Measurements from ENCODE around the gene OR7G1.
"Not testable (repeated sequence)": the region's sequence is repeated elsewhere in the genome, so short reads cannot be mapped to it uniquely, and the experiment has no call there.

Gene OR7G1

DNA sequence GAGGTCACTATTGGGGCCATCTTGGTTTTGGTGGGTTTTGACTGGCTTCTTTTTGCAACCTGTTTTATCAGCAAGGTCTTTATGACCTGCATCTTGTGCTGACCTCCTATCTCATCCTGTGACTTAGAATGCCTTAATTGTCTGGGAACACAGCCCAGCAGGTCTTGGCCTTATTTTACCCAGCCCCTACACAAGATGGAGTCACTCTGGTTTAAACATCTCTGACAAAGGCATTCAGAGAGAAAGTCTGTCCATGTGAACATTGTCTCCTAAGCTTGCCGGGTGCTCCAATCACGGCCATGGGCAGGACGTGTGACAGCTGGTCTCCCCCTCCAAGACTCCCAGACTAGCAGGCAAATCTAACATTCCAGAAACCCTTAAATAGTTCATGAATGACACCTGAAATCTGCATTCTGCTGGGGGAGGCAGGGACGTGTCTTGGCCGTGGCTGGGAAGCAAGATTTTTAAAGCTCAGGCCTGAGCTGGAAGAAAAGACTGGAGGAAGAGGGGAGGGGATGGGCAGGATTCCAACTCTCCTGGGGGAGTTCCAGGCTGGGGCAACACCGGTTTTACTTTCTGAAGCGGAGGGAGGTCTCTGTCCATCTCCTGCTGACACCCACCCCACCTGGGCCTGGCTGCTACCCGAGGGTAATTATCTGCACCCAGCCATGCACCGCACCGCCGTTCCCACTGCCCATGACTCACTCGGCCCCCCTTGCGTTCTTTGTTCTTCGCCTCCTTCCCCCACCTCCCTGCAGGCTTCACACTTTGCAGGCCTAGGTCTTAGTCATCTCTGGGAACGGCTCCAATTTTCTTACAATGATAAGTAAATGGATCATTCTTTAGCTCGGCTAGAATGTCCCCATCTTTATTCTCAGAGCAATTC, 40.3 kb downstream of the OR7G1 start:
- no peak for DNase-seq

DNA sequence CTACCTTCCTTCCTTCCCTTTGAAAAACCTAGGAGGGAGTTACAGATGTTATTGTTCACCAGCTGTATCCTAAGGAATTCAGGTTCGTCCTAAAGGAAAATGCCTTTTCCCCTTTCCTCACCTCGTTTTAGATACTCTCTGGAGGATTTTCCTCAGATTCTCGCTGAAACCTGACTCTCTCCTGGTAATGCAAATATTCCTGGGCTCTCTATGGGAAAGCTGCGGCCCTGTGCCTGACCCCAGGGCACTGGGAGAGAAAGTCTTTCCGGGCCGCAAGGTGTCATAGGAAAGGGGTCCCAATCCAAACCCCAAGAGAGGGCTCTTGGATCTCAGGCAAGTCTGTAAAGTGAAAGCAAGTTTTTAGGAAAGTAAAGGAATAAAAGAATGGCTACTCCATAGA, 41.8 kb downstream of the OR7G1 start:
- DNase-seq = no peak

DNA sequence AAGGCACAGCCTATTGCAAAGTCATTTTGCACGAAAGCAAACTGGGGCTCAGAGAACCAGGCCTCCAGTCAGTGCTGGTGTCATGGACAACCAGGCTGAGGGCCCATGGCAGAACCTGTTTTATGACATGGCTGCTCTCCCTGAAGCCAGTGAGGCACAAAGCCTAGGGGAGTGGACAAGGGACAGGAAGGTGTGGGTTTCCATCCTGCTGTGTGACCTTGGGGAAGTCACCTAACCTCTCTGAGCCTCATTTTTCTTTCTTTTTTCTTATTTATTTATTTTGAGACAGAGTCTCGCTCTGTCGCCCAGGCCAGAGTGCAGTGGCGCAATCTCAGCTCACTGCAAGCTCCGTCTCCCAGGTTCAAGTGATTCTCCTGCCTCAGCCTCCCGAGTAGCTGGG, 43.8 kb downstream of the OR7G1 start:
- not testable (repeated sequence) for DNase-seq

DNA sequence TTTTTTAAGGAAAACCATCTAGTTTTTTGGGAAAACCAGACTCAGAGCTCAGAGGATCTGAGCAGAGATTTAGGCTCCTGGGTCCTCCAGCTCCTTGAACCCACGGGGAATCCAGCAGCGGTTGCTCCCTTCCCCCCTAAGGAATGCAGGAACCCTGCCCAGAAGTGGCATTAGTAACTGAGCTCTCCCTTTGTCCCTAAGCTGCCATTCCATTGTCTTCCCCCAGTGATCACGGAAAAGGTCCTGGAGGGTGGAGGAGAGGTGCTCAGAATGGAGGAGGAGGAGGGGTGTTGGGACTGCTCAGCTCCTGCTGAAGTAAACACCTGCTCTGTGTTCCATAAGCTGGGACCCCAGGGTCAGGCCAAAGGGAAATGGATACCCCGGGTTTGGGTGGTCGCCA, 45.5 kb downstream of the OR7G1 start:
- no peak for DNase-seq

DNA sequence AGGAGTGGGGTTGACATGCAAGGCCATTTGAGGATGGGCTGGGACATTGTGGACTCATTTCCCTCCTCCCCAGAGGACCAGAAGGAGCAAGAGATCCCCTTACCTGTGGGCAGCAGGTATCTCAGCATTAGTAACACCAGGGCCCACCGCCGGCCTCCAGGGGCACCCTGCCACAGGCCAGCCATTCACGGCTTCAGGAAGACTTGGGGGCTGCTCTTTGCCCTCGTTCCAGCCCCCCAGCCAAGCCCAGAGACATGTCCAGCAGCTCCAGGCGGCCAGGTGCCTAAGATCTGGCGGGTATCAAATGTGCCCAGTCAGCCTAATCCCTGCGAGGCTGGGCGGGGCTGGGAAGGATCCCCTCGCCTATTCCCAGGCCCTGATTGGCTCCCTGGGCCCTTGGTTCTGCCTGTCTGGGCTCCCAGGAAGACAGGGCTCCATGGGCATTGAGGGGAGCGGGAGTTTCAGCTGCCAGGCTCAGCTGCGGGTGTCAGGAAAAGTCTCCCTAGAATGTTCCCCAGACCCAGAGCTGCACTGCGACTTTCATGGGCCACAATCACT, 50.0 kb downstream of the OR7G1 start:
- DNase-seq = no peak
